CD4-positive, alpha-beta T cell treated with Interleukin-15 for 4 hours (primary cell): Measurements from ENCODE around the gene RNF169.
A peak's percentile ranks its signal among the peaks of the same experiment; 100 is the strongest.
"Not testable (repeated sequence)": the region's sequence is repeated elsewhere in the genome, so short reads cannot be mapped to it uniquely, and the experiment has no call there.

Experiments used
- DNase-seq: peaks from one replicate; pipeline ENCODE4 v3.0.0-alpha.2; 2020; ENCODE audit warnings: low spot score

The RNF169 gene

DNA sequence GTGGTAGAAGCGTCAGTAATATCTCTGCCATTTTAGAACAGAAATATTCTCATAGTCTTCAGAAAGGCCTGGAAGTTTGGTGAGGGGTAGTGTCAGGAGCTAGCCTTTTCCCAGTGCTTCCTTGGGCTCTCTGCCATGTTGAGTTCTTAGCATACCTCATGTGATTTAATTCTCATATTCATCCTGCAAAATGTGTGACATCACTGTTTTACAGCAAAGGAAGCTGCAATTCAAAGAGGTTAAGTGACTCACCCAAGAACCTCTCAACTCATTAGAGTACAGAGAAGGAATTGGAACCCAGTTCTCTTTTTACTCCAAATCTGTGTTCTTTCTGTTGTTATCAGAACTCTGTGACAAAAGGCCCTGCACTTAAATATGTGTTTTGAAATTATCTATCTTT is 72.1 kb downstream of the RNF169 start:
- DNase-seq = no peak

DNA sequence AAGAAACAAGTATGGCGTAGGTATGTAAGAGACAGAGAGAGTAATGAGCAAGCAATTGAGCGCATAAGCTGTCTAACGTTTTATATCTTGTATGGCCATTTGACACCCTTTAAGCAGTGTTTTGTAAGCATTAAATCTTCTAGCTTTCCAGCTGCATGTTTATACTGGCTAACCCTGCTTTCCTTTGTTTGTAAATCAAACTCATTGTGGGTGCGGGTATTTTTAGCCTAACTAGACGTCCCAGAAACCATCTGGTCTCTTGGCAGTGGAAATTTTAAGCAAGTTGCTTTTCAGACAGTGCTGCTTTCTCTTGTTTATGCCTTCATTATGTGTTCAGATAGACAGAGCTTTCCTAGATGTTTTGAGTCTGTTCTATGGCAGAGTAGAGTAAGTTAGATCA is 73.5 kb downstream of the RNF169 start:
- DNase-seq = no peak

DNA sequence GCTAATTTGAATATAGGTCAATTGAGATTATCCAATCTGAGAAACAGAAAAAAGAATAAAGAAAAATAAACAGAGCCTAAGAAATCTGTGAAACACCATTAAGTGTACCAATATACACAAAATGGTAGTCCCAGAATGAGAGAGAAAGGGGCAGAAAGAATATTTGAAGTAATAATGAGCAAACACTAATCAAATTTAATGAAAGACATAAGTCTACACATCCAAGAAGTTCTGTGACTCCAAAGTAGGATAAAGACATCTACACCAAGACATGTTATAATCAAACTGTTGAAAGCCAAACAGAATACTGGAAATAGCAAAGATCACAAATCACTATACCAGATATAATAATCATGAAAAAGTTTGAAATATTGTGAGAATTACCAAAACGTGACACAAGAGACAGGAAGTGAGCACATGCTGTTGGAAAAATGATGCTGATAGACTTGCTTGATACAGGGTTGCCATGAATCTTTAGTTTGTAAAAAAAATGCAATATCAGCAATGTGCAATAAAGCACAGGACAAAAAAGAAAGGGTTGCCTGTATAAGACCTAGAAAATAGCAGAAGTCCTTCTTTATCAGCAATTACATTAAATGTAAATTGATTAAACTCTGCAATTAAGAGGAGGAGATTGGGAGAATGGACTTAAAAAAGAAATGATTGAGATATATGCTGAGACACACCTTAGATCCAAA is 75.8 kb downstream of the RNF169 start:
- no peak for DNase-seq

DNA sequence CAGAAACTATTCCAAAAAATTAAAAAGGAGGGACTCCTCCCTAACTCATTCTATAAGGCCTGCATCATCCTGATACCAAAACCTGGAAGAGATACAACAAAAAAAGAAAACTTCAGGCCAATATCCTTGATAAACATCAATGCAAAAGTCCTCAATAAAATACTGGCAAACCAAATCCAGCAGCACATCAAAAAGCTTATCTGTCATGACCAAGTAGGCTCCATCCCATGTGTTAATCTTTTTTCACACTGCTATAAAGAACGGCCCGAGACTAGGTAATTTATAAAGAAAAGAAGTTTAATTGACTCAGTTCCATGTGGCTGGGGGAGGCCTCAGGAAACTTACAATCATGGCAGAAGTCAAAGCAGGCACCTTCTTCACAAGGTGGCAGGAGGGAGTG is 76.9 kb downstream of the RNF169 start:
- not testable (repeated sequence) for DNase-seq

GRCh38 chr11:74826901-74827300 is 78.3 kb downstream of the RNF169 start:
- DNase-seq = no peak

DNA sequence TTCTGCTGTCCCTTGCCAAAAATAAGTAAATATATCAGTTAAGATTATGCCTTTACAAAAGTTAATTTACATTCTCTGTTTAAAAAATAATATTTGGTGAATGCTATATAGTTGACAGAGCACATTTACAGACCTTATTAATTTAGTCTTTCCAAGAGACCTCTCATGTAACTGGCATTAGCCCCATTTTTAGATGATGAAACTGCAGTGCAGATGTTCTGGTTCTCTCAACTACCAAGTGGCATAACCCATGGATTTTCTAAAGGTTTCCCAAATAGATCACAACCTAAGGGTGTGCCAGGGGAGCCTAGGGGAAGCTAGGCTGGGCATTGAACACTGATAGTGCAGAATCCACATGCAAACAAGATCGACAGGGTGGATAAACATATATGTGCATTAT is 88.5 kb downstream of the RNF169 start:
- DNase-seq = no peak

DNA sequence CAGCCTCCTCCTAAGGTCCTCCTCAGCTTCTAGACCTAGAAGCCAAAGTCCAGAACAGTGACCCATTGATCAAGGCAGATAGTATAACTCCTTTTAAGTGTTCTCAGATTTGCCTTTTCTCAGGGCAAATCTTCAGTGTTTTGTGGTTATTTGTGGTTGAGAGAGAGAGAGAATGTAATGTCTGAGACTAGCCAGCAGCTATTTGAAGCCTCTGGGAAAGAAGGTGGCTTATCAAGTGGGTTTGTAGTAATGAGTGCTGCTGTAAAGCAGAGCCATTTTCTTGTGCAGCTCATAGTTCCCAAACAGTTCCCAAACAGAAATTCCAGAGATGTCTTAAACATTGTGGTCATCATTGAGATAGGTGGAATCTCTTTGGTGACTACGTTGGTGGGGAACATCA is 89.5 kb downstream of the RNF169 start:
- no peak for DNase-seq

GRCh38 chr11:74839446-74839845 is 90.8 kb downstream of the RNF169 start:
- no peak for DNase-seq

DNA sequence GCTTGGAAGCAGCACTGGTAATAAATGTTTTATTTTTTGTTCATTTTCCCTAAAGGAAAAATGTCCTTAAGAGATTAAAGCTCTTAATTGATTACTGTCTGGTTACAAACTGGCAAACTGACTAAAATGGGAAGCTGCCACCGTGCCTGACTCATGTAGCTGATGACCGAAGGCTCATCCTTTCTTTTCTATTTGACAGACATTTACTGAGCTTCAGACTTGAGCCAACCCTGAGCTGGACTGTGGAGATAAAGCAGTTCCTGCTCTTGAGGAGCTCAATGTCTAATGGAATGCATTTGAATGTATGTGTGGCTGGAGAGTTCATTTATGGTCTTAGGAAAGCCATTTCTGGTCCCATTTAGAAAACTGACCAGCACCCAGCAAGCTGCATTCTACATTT is 91.3 kb downstream of the RNF169 start:
- DNase-seq = no peak

DNA sequence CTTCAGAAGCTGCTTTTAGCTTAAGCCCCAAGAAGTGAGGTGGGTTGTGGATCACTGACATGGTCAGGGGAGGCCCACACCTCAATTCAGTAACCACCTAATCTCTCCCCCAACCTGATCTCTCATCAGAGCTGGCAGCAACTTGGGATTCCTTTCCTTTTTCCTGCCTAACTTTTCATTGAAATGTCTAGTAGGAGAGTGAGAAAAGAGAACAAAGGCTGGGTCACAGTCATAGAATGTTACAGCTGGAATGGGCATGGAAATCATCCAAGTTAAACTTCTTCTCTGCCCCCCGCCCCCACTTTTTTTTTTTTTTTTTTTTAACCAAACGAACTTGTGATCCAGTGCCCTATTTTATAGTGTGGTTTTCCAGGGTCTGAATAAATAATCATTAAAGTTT is 91.8 kb downstream of the RNF169 start:
- no peak for DNase-seq

GRCh38 chr11:74842967-74843366 is 94.3 kb downstream of the RNF169 start:
- DNase-seq = no peak

GRCh38 chr11:74844072-74844471 is 95.4 kb downstream of the RNF169 start:
- DNase-seq = no peak

DNA sequence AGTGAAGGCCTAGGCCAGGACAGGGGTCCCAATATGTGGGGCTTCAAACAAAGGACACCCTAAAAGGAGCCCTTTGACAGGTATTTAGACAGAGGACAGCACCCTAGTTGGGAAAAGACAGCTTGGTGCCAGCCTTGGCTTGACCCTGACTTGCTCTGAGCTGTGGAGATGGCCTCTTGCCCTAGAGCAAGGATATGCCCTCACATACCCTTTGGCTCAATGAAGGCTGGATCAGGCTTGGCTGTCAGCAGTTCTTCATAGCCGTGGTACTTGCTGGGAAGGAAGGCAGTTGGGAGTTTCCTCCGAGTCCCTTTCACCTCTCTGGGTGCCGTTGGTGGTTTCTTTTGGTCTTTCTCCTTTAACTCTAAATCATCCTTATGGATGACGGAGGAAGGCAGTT is 96.2 kb downstream of the RNF169 start:
- no peak for DNase-seq

DNA sequence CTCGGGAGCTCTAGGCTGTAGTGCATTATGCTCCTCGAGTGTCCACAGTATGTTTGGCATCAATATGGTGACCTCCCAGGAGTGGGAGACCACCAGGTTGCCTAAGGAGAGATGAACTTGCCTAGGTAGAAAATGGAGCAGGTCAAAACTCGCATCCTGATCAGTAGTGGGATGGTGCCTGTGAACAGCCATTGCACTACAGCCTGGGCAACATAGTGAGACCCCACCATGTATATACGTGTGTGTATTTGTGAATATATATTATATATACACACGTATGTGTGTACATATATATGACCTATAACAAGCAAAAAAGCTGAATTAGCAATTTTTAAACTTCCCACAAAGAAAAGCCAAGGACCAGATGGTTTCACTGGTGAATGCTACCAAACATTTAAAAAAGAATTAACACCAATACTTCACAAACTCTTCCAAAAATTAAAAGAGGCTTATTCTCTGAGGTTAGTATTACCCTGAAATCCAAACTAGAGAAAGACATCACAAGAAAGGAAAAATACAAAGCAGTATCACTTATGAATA is 97.4 kb downstream of the RNF169 start:
- no peak for DNase-seq

DNA sequence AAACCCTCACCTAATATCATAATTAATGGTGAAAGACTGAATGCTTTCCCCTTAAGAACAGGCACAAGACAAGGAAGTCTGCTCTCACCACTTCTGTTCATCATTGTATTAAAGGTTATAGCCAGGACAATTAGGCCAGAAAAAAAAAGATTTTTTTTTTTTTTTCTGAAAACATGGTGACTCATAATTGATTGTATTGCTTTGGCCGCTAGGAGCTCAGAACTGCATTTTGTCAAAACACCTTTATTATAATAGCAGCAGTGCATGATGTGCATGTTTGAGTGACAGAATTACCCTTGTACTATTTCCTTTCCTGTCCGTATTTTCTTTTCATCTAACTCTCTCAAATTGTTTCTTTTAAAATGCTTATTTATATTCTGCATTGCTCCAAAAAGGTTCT is 98.1 kb downstream of the RNF169 start:
- no peak for DNase-seq

DNA sequence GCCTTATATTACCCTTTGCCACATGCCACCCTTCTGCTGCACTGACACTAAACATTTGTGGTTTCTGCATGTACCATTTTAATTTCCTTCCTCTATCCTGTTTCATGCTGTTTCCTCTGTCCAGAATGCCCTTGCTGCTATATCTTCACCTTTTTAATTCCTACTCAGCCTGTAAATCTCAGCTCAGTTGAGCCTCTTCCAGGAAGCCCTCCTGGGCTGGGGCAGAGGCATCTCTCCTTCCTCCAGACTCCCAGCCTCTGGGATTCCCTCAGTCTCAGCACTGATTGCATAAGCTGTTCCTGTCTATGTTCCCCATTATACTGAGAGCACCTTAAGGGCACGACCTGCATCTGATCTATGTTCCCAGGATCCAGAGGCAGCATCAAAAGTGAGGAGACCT is 98.7 kb downstream of the RNF169 start:
- DNase-seq = no peak

- DNase-seq = no peak
Measured at GRCh38 chr11:74847895-74848294, 99.2 kb downstream of the RNF169 start.

DNA sequence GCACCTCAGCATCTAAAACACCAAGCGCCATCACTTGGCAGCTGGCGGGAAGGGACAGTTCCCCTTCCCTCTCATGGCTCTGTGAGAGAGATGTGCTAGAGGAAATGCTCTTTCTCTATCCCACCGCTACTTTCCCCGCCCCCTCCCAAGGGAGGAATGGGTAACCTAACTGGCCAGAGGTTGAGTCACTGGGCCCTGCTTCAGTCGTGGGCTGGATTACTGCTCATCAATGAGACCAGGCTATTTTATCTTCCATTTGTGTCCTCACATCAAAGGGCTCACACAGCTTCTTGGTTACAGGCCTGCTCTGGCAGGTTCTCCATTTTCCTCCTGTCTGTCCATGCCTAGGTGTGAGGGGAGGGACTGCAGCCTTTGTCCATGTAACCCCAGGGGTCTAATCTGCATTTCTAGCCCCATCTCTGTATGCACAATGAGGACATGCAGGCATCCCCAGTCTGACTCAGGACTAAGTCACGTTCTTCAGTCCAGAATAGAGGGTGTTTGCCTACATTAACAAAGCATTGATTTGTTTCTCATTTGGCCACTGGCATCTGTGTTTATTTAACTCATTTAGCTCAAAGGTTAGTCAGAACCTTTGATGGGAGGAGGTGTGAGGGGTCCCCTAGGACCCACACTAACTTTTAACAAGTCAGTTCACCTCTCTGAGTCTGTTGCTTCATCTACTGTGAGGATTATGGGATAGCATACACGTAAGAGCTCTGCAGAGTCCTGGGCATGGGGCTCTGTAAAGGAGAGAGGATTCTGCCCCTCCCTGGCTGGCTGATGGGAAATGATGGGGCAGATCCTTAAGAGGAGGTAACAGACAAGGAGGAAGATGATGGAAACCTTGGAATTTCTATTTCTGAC is 101.1 kb downstream of the RNF169 start:
- DNase-seq = no peak

- no peak for DNase-seq
Measured at GRCh38 chr11:74853223-74853622, 104.6 kb downstream of the RNF169 start.

GRCh38 chr11:74860743-74861142 is 112.1 kb downstream of the RNF169 start:
- no peak for DNase-seq

GRCh38 chr11:74863410-74863809 is 114.8 kb downstream of the RNF169 start:
- no peak for DNase-seq

GRCh38 chr11:74866557-74866956 is 117.9 kb downstream of the RNF169 start:
- no peak for DNase-seq

GRCh38 chr11:74870485-74870884 is 121.8 kb downstream of the RNF169 start:
- peak; percentile 11 for DNase-seq
